IMR-90 (cell line): ENCODE data around the gene KIF22. TPM values are rescaled to one million over a fixed set of nuclear protein-coding genes. Genes with fewer than 3 reads are reported as not detected.

Experiments used
- ATAC-seq: fragments of 200-7000 bp; cut with Tn5 transposase; 2 replicates; pipeline ENCODE4 v1.9.1; 2020; ENCODE audit warnings: low read depth, mild to moderate bottlenecking, moderate library complexity
- BruUV-seq: library from RNA; stranded (reverse); fragments of 400-500 nt; replicated peaks from 2 replicates; lab custom pipeline; 2021; lab: Mats Ljungman, UMichigan
- CTCF ChIA-PET: fragments of 300-600 bp; formaldehyde crosslinking; extraction: SDS; loops from one replicate; lab custom pipeline; 2021; ENCODE audit warnings: antibody characterized with exemption; lab: Yijun Ruan, JAX
- POLR2A ChIA-PET: fragments of 300-600 bp; sonication (Branson Sonifier 250); formaldehyde crosslinking; loops from one replicate; lab custom pipeline; 2022; ENCODE audit warnings: antibody characterized with exemption; ENCODE audit not compliant: unreplicated experiment; lab: Charles Lee
- DNase-seq: peaks from one replicate; pipeline ENCODE4 v3.0.0; 2013
- H2AFZ ChIP-seq: replicated peaks from 2 replicates; pipeline ENCODE3; 2013; ENCODE audit warnings: low read length, mild to moderate bottlenecking; ENCODE audit not compliant: poor library complexity
- H2AK5ac ChIP-seq: 2 replicates; pipeline ENCODE4 v1.6.1; 2013; ENCODE audit warnings: low read depth, low read length, inconsistent platforms
- H2AK9ac ChIP-seq: replicated peaks from 2 replicates; pipeline ENCODE3; 2013; ENCODE audit warnings: mild to moderate bottlenecking, low read depth, low read length, moderate library complexity; ENCODE audit not compliant: poor library complexity
- H2BK120ac ChIP-seq: 2 replicates; pipeline ENCODE4 v1.6.1; 2013; ENCODE audit warnings: low read depth, low read length, inconsistent platforms
- H2BK15ac ChIP-seq: 3 replicates; pipeline ENCODE4 v1.6.1; 2013; ENCODE audit warnings: low read depth, low read length, inconsistent platforms
- H2BK20ac ChIP-seq: 2 replicates; pipeline ENCODE4 v1.6.1; 2013; ENCODE audit warnings: low read depth, mild to moderate bottlenecking, inconsistent platforms, low read length, moderate library complexity
- H2BK5ac ChIP-seq: 2 replicates; pipeline ENCODE4 v1.6.1; 2013; ENCODE audit warnings: mild to moderate bottlenecking, low read depth, low read length, inconsistent platforms; ENCODE audit not compliant: poor library complexity, severe bottlenecking
- H3K14ac ChIP-seq: replicated peaks from 2 replicates; pipeline ENCODE4 v1.6.1; 2013; ENCODE audit warnings: low read depth, low read length, inconsistent platforms
- H3K18ac ChIP-seq: 2 replicates; pipeline ENCODE4 v1.6.1; 2013; ENCODE audit warnings: low read depth, low read length, control low read depth
- H3K23ac ChIP-seq: 2 replicates; pipeline ENCODE4 v1.6.1; 2013; ENCODE audit warnings: low read depth, low read length, inconsistent platforms
- H3K27ac ChIP-seq: 2 replicates; pipeline ENCODE4 v1.5.1; 2013; ENCODE audit warnings: mild to moderate bottlenecking, control low read depth, low read length; ENCODE audit not compliant: insufficient read depth
- H3K27me3 ChIP-seq: 2 replicates; pipeline ENCODE4 v1.6.1; 2013; ENCODE audit warnings: low read length; ENCODE audit not compliant: control insufficient read depth, insufficient read depth
- H3K36me3 ChIP-seq: 2 replicates; pipeline ENCODE4 v1.6.1; 2013; ENCODE audit warnings: low read length, mixed read lengths; ENCODE audit not compliant: control insufficient read depth, insufficient read depth
- H3K4ac ChIP-seq: 2 replicates; pipeline ENCODE4 v1.6.1; 2013; ENCODE audit warnings: low read depth, low read length, inconsistent platforms
- H3K4me1 ChIP-seq: 2 replicates; pipeline ENCODE4 v1.6.1; 2013; ENCODE audit warnings: low read length, mixed read lengths; ENCODE audit not compliant: control insufficient read depth, insufficient read depth
- H3K4me2 ChIP-seq: 2 replicates; pipeline ENCODE4 v1.6.1; 2013; ENCODE audit warnings: low read depth, mild to moderate bottlenecking, control low read depth, low read length, moderate library complexity
- H3K4me3 ChIP-seq: 2 replicates; pipeline ENCODE4 v1.5.1; 2013; ENCODE audit warnings: low read depth, mild to moderate bottlenecking, control low read depth, low read length, moderate library complexity; ENCODE audit not compliant: insufficient read depth
- H3K56ac ChIP-seq: 2 replicates; pipeline ENCODE4 v1.6.1; 2013; ENCODE audit warnings: low read length, inconsistent platforms; ENCODE audit not compliant: insufficient read depth; ENCODE audit errors: extremely low read depth
- H3K79me1 ChIP-seq, 2 experiments: 2 replicates each; pipeline ENCODE4 v1.6.1; 2013; ENCODE audit warnings: low read length in 2 of 2, inconsistent platforms in 1 of 2, low read depth in 1 of 2
- H3K9ac ChIP-seq: 2 replicates; pipeline ENCODE4 v1.6.1; 2013; ENCODE audit warnings: low read depth, low read length, control low read depth
- H3K9me1 ChIP-seq: 2 replicates; pipeline ENCODE4 v1.6.1; 2013; ENCODE audit warnings: low read length, inconsistent platforms; ENCODE audit not compliant: insufficient read depth
- H3K9me3 ChIP-seq: 2 replicates; pipeline ENCODE4 v1.6.1; 2013; ENCODE audit warnings: low read length; ENCODE audit not compliant: control insufficient read depth, insufficient read depth
- H4K20me1 ChIP-seq: 2 replicates; pipeline ENCODE4 v1.6.1; 2013; ENCODE audit warnings: low read length, inconsistent platforms; ENCODE audit not compliant: insufficient read depth
- H4K5ac ChIP-seq: 2 replicates; pipeline ENCODE4 v1.6.1; 2013; ENCODE audit warnings: mild to moderate bottlenecking, low read depth, low read length, control low read depth
- H4K8ac ChIP-seq, 2 experiments: 2 replicates each; pipeline ENCODE4 v1.6.1; 2013; ENCODE audit warnings: low read depth in 2 of 2, low read length in 2 of 2, control low read depth in 1 of 2, inconsistent platforms in 1 of 2
- H4K91ac ChIP-seq: 2 replicates; pipeline ENCODE4 v1.6.1; 2013; ENCODE audit warnings: low read depth, low read length, inconsistent platforms; ENCODE audit not compliant: insufficient read depth
- BHLHE40 ChIP-seq: fragments of 150-350 bp; IDR thresholded peaks from 2 replicates; pipeline ENCODE4 v1.6.1; 2016; ENCODE audit warnings: mild to moderate bottlenecking, low read depth, low read length
- CEBPB ChIP-seq: IDR thresholded peaks from 2 replicates; pipeline ENCODE4 v1.6.1; 2012; ENCODE audit warnings: low read depth, low read length, improper control_type of control experiment
- MAFK ChIP-seq: IDR thresholded peaks from 2 replicates; pipeline ENCODE4 v1.6.1; 2012; ENCODE audit warnings: low read depth, low read length, improper control_type of control experiment
- MXI1 ChIP-seq: IDR thresholded peaks from 2 replicates; pipeline ENCODE4 v1.6.1; 2012; ENCODE audit warnings: low read depth, mild to moderate bottlenecking, low read length, moderate library complexity, borderline replicate concordance
- RFX5 ChIP-seq: IDR thresholded peaks from 2 replicates; pipeline ENCODE4 v1.8.0; 2012; ENCODE audit warnings: low read depth, mild to moderate bottlenecking, low read length, moderate library complexity
- SMC3 ChIP-seq: fragments of 150-350 bp; IDR thresholded peaks from 2 replicates; pipeline ENCODE4 v1.6.1; 2016; ENCODE audit warnings: low read depth, mild to moderate bottlenecking, antibody characterized with exemption, low read length, moderate library complexity
- WGBS, 2 experiments: methylation state at CpG; one replicate each; pipeline versions ENCODE4 v1.1.5 to v1.1.7; 2013; ENCODE audit warnings: missing lambda C conversion rate in 2 of 2; ENCODE audit not compliant: insufficient read length in 1 of 2; ENCODE audit errors: extremely low coverage in 2 of 2; 5-methylcytosine and 5-hydroxymethylcytosine counted together
- dilution Hi-C: fragments of 300-500 bp; cut with HindIII; formaldehyde crosslinking; loops from one replicate; pipeline ENCODE4 v1.14.3; 2018; ENCODE audit warnings: low sequenced_read_pairs; ENCODE audit not compliant: unreplicated experiment
- in situ Hi-C: fragments of 300-500 bp; cut with MboI; formaldehyde crosslinking; loops from 3 replicates; pipeline ENCODE4 v1.14.3; 2019; ENCODE audit warnings: low sequenced_read_pairs, inconsistent platforms, mixed read lengths
- intact Hi-C: fragments of 100-400 bp; cut with micrococcal nuclease; formaldehyde crosslinking; loops from 2 replicates; pipeline ENCODE4 v1.10.0; 2022
- polyA plus RNA-seq, 3 experiments: library from polyadenylated mRNA; depleted of rRNA; stranded (reverse); fragments of >200 nt; gene quantifications; 2 replicates each; pipeline ENCODE4 v1.2.3, GENCODE V29; 2012; ENCODE audit warnings: low replicate concordance in 1 of 3
- total RNA-seq: library from RNA; depleted of rRNA; stranded (reverse); fragments of >200 nt; gene quantifications from 2 replicates; pipeline ENCODE4 v1.2.3, GENCODE V29; 2012
- TF ChIP-seq, protein P1 (sequence below): fragments of 150-350 bp; IDR thresholded peaks from 2 replicates; pipeline ENCODE4 v1.6.1; 2017; ENCODE audit warnings: mild to moderate bottlenecking, antibody characterized with exemption, low read length, low read depth

The KIF22 gene
- total and polyA plus RNA-seq, 2 of the 4 experiments (the other 2 are of a cell fraction), result 43.0 to 65.1 TPM

DNA sequence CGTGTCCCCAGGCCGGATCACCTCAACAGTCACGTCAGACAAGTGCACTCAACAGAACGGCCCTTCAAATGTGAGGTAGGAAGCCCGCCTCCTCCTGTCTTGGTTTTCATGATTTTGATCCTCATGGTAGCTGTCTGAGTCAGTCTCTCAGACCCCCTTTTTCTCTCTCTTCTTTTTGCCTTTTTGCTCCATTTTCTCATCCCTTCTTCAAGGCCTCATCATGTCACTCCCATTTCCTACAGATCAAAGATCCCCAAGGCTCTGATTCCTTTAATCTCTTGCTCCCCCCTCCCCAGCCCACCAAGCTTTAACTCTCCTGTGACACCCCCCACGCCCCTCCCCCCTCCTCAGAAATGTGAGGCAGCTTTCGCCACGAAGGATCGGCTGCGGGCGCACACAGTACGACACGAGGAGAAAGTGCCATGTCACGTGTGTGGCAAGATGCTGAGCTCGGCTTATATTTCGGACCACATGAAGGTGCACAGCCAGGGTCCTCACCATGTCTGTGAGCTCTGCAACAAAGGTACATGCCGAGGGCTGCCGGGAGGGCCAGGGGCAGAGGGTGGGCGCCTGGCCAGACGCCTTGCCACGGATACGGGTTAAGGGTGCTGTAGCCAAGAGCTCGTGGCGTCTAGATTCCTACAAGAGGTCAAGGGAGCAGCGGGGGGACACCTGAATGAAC lies 17.8 kb downstream of the KIF22 start:
- ATAC-seq (no peak), DNase-seq (no peak)
- Histone ChIP-seq H2BK15ac (no peak overlapping the region), H3K23ac (peak overlapping the region; percentile 90; the same call in 1 of the 2 replicates), H3K18ac (peak overlapping the region; percentile 79), H4K20me1 (peaks cover 30% of the 10 kb centered on the region), H4K5ac (peak overlapping the region; percentile 76), H4K91ac (peak overlapping the region; percentile 60), H2BK20ac (no peak overlapping the region), H2AFZ (peak overlapping the region; percentile 55), H3K9me3 (no peaks in the 10 kb centered on the region), H3K36me3 (peaks cover 12% of the 10 kb centered on the region), H4K8ac (peak overlapping the region; percentile 1 to 82; a peak in 2 of 4 replicates), H3K27me3 (no peaks in the 10 kb centered on the region), H3K4me3 (peak overlapping the region; percentile 62), H3K27ac (peak overlapping the region; percentile 91), H3K56ac (peak overlapping the region; percentile 37), H3K4me1 (peaks cover 23% of the 10 kb centered on the region), H2BK5ac (peak overlapping the region; percentile 82), H3K9ac (peak overlapping the region; percentile 85), H3K4me2 (peak overlapping the region; percentile 96), H3K14ac (peak overlapping the region; percentile 90), H3K9me1 (peaks cover 3% of the 10 kb centered on the region; the same call in 1 of the 2 replicates), H3K4ac (peak overlapping the region; percentile 88), H2BK120ac (peak overlapping the region; percentile 48), H2AK9ac (peak overlapping the region; percentile 95), H3K79me1 (peaks cover 8 to 43% of the 10 kb centered on the region in 2 experiments; a peak in 3 of 4 replicates), H2AK5ac (peak overlapping the region; percentile 79)
- 34% methylated on average over 13 of the region's 25 CpGs; no CpG with 5 or more reads in 1 of the 2 experiments for WGBS, 2 experiments
- in situ Hi-C loops, result no loop called here
- dilution Hi-C loops, result no loop called here
- BruUV-seq, result no TSS peak
- TF ChIP-seq MXI1 (no peak), RFX5 (no peak), SMC3 (no peak), CEBPB (no peak), BHLHE40 (no peak), MAFK (peak; percentile 84)
- TF ChIP-seq, protein P1, sequence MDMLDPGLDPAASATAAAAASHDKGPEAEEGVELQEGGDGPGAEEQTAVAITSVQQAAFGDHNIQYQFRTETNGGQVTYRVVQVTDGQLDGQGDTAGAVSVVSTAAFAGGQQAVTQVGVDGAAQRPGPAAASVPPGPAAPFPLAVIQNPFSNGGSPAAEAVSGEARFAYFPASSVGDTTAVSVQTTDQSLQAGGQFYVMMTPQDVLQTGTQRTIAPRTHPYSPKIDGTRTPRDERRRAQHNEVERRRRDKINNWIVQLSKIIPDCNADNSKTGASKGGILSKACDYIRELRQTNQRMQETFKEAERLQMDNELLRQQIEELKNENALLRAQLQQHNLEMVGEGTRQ, result 0 out of 2 replicates have a peak, but pooled peaks have one; percentile 14
- intact Hi-C loops, result no loop called here
- CTCF ChIA-PET, result interaction anchor here (0.5 to 2.4 kb wide), 3 partner anchors 18 to 1318 kb away, joined by 3 to 10 read pairs (median 3); partner anchors contain the start of gene KIF22
- POLR2A ChIA-PET, result no interaction called here
